GM18517 (cell line): ENCODE data around the gene PCCB.
"Not testable (repeated sequence)": the region's sequence is repeated elsewhere in the genome, so short reads cannot be mapped to it uniquely, and the experiment has no call there.

Source experiments
- ATAC-seq: cut with Tn5 transposase; IDR thresholded peaks from one replicate; pipeline ENCODE4 v1.9.1; 2021; ENCODE audit warnings: mild to moderate bottlenecking, moderate library complexity; ENCODE audit not compliant: unreplicated experiment

The PCCB gene

GRCh38 chr3:136311968-136312367, 61.8 kb downstream of the PCCB start:
- no peak for ATAC-seq

DNA sequence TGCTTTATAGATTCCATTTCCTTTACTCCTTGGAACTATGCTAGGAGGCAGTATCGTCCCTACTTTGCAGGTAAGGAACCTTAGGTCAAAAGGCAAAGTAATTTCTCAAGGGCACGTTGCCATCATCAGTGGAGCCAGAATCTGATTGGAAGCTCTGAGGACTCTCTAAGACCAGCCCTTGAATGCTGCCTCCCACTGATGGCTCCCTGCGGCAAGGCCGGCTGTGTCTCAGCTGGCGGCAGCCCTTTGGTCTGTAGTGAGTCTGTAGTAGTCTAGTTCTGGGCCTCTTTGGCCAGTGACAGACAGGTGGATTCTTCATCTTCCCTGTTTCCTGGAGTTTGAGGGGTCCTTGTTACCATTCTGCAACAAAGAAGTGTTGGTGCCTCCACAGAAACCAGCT, 76.2 kb downstream of the PCCB start:
- no peak for ATAC-seq

DNA sequence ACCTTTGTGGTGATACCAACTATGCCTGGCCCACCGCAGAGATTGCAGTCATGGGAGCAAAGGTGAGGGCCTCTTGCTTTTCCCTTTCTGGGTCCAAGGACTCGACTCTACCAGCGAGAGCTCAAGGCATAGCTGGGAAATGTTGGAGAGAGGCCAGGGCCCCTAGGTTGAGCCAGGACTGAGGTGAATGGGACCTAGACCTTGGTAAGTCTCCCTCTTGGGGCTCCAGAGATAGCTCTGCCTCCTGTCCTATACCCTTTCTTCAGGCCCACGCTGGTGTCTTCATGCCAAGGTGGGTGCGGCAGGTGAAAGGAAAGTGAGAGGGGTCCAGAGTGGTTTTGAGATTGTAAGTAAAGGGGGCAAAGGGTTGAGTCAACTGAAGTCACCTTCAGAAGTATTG, 77.5 kb downstream of the PCCB start:
- ATAC-seq: no peak

- no peak for ATAC-seq
These were observed 79.5 kb downstream of the PCCB start for GRCh38 chr3:136329593-136329992.

- ATAC-seq: no peak
These were observed 80.8 kb downstream of the PCCB start for GRCh38 chr3:136330900-136331299.

DNA sequence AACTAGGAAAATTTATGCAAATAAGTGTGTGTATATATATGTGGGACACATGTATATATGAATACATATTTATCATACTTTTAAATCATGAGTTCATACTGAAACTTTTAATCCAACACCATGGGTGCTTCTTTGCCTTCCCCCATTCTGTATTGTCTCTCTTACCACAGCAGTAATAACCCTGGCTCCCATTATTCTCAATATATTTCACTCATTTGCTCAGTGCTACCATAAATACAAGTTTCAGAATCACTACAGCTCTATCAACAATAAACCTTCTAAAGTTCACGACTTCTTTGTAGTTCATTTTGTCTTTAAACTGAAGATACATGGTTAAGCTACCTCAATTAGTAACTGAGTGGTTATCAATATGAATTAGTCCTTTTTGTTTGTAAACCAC, 82.2 kb downstream of the PCCB start:
- no peak for ATAC-seq

DNA sequence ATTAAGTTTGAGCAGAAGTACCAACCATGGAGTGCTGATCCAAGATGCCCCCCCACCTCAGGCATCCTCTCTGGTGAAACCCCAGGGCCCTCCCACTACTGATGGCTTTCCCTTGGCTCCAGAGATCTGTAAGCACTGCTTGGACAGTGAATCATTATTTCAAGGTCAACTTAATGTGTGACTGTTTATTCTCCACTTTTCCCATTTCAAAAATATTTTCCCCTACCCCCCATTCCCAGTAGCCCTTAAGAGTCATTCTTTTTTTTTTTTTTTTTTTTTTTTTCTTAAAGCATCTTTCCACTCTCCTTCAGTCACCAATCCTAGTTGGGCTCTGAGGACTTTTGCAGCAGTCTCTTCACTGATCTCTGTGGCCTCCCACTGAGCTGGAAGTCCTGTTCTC, 82.6 kb downstream of the PCCB start:
- ATAC-seq: no peak

- no peak for ATAC-seq
These were observed 84.1 kb downstream of the PCCB start for GRCh38 chr3:136334209-136334608.

- ATAC-seq: not testable (repeated sequence)
These were observed 84.6 kb downstream of the PCCB start for GRCh38 chr3:136334726-136335125.

DNA sequence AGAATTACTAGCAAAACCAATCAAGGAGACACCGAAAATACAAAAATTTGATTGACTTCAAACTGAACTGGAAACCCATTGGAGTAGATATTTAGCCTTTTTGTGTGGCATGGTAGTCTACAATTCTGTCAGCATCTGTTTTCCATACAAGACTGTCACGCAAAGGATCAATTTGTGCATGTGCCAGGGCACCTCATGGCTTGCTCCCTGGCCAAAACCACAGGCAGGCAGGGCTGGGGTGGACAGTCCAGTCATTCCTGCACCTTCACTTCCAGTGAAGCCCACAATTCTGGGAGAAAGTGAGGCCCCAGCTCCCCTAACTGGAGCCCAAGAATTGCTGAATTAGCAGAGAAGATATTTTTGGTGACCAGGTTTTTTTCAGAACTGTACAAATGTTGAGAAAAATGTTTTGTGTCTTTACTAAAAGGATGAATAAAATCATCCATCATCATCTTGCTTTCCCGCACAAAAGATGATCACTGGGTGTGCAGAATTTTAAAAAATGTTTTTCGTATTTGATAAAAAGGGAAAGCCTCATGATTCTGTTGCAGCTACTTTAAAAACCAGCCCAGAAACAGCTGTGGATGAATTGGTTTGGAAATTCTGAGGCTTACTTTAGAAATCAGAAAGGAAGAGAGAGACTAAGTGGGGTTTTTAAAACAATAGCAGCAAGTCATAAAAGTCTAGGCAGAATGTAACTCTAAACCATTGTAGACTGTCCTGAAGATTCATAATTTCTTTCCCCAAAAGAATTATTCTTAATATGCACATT, 86.4 kb downstream of the PCCB start:
- no peak for ATAC-seq

- ATAC-seq: no peak
These were observed 93.3 kb downstream of the PCCB start for GRCh38 chr3:136343446-136343845.

GRCh38 chr3:136343873-136344555, 93.9 kb downstream of the PCCB start:
- ATAC-seq: no peak

GRCh38 chr3:136346486-136346885, 96.3 kb downstream of the PCCB start:
- ATAC-seq: no peak

DNA sequence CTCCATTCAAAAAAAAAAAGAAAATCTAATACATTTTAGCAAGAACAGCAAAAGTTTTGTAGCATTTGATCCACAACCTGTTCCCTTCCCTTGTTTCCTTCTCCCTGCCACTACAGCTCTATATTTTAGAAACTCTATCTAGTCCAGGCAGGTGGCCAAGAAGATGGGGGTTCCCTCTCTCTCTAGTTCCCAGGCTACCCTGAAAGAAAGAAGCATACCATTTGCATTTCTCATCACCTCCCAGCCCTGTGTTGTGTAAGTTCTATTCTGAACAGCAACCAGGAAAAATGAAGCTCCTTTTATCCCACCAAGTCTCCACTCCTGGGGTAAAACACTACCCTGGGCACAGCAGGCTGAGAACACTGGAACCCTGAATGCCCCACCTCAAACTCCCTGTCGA, 100.0 kb downstream of the PCCB start:
- ATAC-seq: no peak

GRCh38 chr3:136350557-136350956, 100.4 kb downstream of the PCCB start:
- no peak for ATAC-seq

- ATAC-seq: no peak
These were observed 101.2 kb downstream of the PCCB start for GRCh38 chr3:136351351-136351750.

DNA sequence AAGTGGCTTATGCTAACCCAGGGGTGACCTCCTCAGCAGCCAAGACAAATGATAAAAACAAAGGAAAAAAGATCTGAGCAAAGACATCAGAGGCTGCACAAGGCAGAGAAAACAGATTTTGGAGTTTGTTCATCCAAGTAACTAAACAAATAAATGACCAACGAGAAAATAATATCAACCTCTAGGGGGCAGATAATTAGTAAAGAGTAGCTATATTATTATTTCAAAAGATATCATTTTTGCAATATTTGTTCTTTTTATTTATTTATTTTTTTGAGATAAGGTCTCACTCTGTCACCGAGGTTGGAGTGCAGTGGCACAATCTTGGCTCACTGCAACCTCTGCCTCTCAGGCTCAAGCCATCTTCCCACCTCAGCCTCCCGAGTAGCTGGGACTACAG, 101.8 kb downstream of the PCCB start:
- ATAC-seq: no peak

DNA sequence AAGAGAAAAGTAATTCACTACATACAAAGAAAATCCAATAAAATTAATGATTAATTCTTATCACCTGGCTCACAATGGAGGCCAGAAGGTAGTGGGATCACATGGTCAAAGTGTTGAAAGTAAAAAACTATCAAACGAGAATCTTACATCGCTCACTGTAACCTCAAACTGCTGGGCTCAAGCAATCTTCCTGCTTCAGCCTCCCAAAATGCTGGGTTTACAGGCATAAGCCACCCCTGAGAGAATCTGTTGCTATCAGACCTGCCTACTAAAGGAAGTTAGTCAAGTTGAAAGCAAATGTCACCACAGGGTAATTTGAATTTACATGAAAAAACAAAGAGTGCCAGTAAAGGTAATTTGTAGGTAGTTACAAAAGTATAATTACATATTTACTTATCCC, 103.3 kb downstream of the PCCB start:
- ATAC-seq: peak; percentile 58

DNA sequence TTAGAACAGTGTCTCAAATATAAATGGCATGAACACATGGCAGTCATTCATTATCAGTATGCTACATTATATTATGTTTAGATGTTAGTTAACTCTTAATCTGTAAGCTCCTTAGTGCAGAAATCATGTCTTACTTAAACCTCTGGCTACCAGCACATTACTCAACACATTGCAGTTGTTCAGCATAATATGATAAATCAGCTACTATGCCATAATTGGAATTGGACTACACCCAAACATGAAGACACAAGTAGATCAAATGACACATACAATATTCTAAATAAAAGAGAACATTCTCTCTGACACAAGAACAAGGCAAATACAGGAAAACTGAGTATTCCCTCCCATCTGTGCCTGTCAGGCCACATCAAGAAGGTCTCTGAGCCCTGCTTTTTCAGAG, 116.1 kb downstream of the PCCB start:
- no peak for ATAC-seq

DNA sequence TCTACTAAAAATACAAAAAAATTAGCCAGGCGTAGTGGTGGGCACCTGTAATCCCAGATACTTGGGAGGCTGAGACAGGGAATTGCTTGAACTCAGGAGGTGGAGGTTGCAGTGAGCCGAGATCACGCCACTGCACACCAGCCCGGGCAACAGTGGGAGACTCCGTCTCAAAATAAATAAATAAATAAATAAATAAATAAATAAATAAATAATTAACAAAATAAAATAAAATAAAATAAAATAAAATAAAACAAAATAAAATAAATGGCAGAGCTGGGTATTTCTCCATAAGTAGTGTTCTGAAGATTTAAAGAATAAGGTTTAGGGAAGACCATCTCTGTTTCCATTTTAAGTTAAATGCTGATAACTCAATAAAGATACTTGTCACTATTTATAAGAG, 125.7 kb downstream of the PCCB start:
- not testable (repeated sequence) for ATAC-seq

DNA sequence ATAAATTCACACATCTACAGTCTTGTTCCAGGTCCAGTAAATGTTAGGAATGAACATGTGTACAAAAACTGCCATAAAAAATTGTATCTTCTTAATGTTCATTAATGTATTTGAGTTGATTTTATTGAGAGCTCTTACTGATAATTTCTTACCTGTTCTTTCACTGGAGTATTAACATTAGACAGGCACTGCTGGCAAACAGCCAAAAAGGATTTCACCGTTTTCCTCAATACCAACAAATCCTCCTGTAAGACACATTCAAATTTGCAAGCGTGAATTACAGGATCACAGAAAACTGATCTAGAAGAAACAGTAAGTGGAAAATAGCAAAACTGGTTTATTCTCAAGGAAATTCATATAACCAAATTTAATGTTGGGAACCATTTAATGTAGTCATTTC, 127.4 kb downstream of the PCCB start:
- ATAC-seq: no peak

- ATAC-seq: no peak
These were observed 127.9 kb downstream of the PCCB start for GRCh38 chr3:136378011-136378410.
